OCI-LY7 (cell line): ENCODE measurements around the gene PRKN. TPM values are rescaled to one million over a fixed set of nuclear protein-coding genes. Genes with fewer than 3 reads are reported as not detected.

Source experiments
- BruUV-seq: library from RNA; stranded (reverse); fragments of 400-500 nt; replicated peaks from 2 replicates; lab custom pipeline; 2021; lab: Mats Ljungman, UMichigan
- CTCF ChIA-PET: fragments of 300-600 bp; sonication (Branson Sonifier 250); formaldehyde crosslinking; loops from one replicate; lab custom pipeline; 2022; ENCODE audit warnings: antibody characterized with exemption; ENCODE audit not compliant: unreplicated experiment; lab: Charles Lee
- POLR2A ChIA-PET: fragments of 300-600 bp; sonication (Branson Sonifier 250); formaldehyde crosslinking; loops from one replicate; lab custom pipeline; 2022; ENCODE audit warnings: antibody characterized with exemption; lab: Charles Lee
- DNase-seq: peaks from one replicate; pipeline ENCODE4 v3.0.0-alpha.2; 2015; ENCODE audit warnings: low spot score
- H2AFZ ChIP-seq: fragments of 200-600 bp; sonication (generic), shearing (Covaris generic); 2 replicates; pipeline ENCODE4 v1.6.1; 2014; ENCODE audit warnings: mild to moderate bottlenecking, antibody characterized with exemption, low read length, moderate library complexity
- H3K27ac ChIP-seq: fragments of 200-600 bp; sonication (generic); 2 replicates; pipeline ENCODE4 v1.5.1; 2014; ENCODE audit warnings: mixed run types, low read depth, mild to moderate bottlenecking, moderate library complexity, low read length, inconsistent platforms; ENCODE audit not compliant: poor library complexity, severe bottlenecking
- H3K36me3 ChIP-seq: fragments of 200-600 bp; sonication (generic); 2 replicates; pipeline ENCODE4 v1.6.1; 2014; ENCODE audit warnings: mild to moderate bottlenecking, antibody characterized with exemption, low read length, moderate library complexity, mixed read lengths; ENCODE audit not compliant: insufficient read depth
- H3K4me1 ChIP-seq: fragments of 200-600 bp; sonication (generic); 2 replicates; pipeline ENCODE4 v1.5.1; 2014; ENCODE audit warnings: mild to moderate bottlenecking, low read length; ENCODE audit not compliant: insufficient read depth, poor library complexity, severe bottlenecking
- H3K4me2 ChIP-seq: fragments of 200-600 bp; sonication (generic); 2 replicates; pipeline ENCODE4 v1.6.1; 2014; ENCODE audit warnings: mild to moderate bottlenecking, low read length
- H3K4me3 ChIP-seq: fragments of 200-600 bp; sonication (generic); 2 replicates; pipeline ENCODE4 v1.5.1; 2014; ENCODE audit warnings: mild to moderate bottlenecking, low read depth, low read length; ENCODE audit not compliant: poor library complexity, severe bottlenecking
- H3K79me2 ChIP-seq: fragments of 200-600 bp; sonication (generic); 2 replicates; pipeline ENCODE4 v1.6.1; 2016; ENCODE audit warnings: low read depth, mild to moderate bottlenecking, low read length, moderate library complexity, mixed read lengths; ENCODE audit not compliant: insufficient read depth
- H3K9me2 ChIP-seq: fragments of 200-600 bp; sonication (generic); 2 replicates; pipeline ENCODE4 v1.6.1; 2016; ENCODE audit warnings: mild to moderate bottlenecking, low read length, mixed read lengths; ENCODE audit not compliant: insufficient read depth
- H3K9me3 ChIP-seq: fragments of 200-600 bp; sonication (generic); 2 replicates; pipeline ENCODE4 v1.6.1; 2014; ENCODE audit warnings: mild to moderate bottlenecking, mixed run types, low read length, mixed read lengths
- H4K20me1 ChIP-seq: fragments of 200-600 bp; sonication (generic); 2 replicates; pipeline ENCODE4 v1.6.1; 2014; ENCODE audit warnings: mild to moderate bottlenecking, antibody characterized with exemption, low read length, moderate library complexity, mixed read lengths; ENCODE audit not compliant: insufficient read depth
- CTCF ChIP-seq: fragments of 200-600 bp; sonication (generic); conservative IDR thresholded peaks from 2 replicates; pipeline ENCODE4 v1.5.1; 2014; ENCODE audit warnings: mild to moderate bottlenecking, antibody characterized with exemption, low read length, moderate library complexity, mixed read lengths
- EZH2phosphoT487 ChIP-seq: fragments of 200-600 bp; sonication (generic); IDR thresholded peaks from 2 replicates; pipeline ENCODE4 v1.6.1; 2018; ENCODE audit warnings: low read depth, borderline replicate concordance, mild to moderate bottlenecking, mixed run types, antibody characterized with exemption, low read length, moderate library complexity, mixed read lengths
- intact Hi-C: fragments of 100-400 bp; cut with micrococcal nuclease; formaldehyde crosslinking; loops from one replicate; pipeline ENCODE4 v1.10.0; 2022; ENCODE audit not compliant: unreplicated experiment
- total RNA-seq, 2 experiments: library from RNA; depleted of rRNA in 1 of 2; stranded (reverse); fragments of >200 nt in 1 of 2; shearing (Covaris generic) in 1 of 2; gene quantifications; 2 replicates each; pipeline ENCODE4 v1.2.3, GENCODE V29; 2014 to 2022

Gene PRKN
- total RNA-seq, 2 experiments from 2014 or later: 1.3 to 2.0 TPM

DNA sequence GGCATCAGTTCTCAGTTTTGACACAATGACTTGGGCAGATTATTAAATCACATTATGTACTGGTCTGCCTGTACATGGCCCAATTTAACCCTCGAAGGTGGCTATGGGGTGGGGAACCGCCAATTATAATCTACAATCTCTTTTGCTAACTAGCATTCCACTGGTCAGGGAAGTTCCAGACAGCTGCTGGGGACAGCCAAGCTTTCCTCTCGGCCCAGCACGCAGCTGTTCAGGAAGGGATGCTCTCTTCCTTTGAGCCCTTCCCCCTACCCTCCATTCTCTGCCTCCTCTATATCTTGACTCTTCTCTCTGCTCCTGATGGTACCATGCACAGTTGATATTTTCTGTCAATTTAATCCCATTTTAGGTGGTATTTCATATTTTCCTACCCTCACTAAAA is 1220.2 kb downstream of the PRKN start:
- Histone ChIP-seq H3K9me2 (no peaks in the 10 kb centered on the region), H4K20me1 (no peaks in the 10 kb centered on the region), H3K4me3 (no peak overlapping the region), H3K9me3 (no peaks in the 10 kb centered on the region), H3K4me2 (no peak overlapping the region), H3K4me1 (no peaks in the 10 kb centered on the region), H2AFZ (no peak overlapping the region), H3K36me3 (no peaks in the 10 kb centered on the region), H3K27ac (no peak overlapping the region), H3K79me2 (no peaks in the 10 kb centered on the region)
- intact Hi-C loops: no loop called here
- POLR2A ChIA-PET: no interaction called here
- no peak for DNase-seq
- TF ChIP-seq EZH2phosphoT487: no peak
- no peak for TF ChIP-seq CTCF
- no TSS peak for BruUV-seq
- CTCF ChIA-PET: no interaction called here

DNA sequence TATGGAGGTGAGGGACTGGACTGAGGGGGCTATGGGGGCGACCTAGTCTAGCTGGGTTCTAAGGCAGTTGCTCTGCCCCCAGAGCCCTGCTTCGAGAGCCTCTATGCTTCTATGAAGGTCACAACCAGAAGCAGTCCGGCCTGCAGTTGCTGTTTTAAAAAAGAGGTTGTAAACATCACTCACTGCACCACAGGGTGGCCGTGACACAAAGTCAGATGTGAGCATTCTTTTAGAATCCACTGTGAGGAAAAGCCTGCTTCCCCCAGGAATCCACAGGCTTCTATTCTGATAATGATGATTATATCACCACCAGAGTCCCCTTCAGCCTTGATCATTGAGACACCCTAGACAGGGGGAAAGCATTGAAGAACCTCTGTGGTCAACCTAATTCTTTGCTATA is 1224.0 kb downstream of the PRKN start:
- Histone ChIP-seq H3K4me1 (no peaks in the 10 kb centered on the region), H3K9me3 (no peaks in the 10 kb centered on the region), H3K9me2 (no peaks in the 10 kb centered on the region), H3K4me2 (no peak overlapping the region), H3K4me3 (no peak overlapping the region), H4K20me1 (no peaks in the 10 kb centered on the region), H3K36me3 (no peaks in the 10 kb centered on the region), H3K79me2 (no peaks in the 10 kb centered on the region), H3K27ac (no peak overlapping the region), H2AFZ (no peak overlapping the region)
- no peak for DNase-seq
- ChIA-PET POLR2A (no interaction called here), CTCF (no interaction called here)
- intact Hi-C loops: no loop called here
- BruUV-seq: no TSS peak
- TF ChIP-seq CTCF (no peak), EZH2phosphoT487 (no peak)

DNA sequence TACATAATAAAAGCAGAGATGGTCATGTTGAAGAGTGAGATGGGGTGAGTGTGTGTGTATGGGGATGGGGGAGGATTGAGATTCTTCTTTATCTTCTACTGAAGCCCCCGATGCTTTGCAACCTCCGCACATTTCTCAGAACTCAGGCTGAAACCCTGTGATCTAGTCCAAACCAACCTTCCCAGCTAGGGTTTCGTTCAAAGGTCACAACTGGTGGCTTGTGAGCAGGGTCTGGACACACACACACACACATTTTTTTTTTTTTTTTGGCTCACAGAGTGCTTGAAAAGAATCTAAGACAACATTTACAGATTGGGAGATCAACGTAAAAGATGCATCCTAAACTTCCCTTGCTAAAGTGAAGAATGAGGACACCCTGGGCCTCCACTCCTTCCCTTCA is 1228.7 kb downstream of the PRKN start:
- intact Hi-C loops: no loop called here
- H3K27ac ChIP-seq: no peak overlapping the region
- H3K9me2 ChIP-seq: no peaks in the 10 kb centered on the region
- CTCF ChIA-PET: no interaction called here
- no peaks in the 10 kb centered on the region for H3K36me3 ChIP-seq
- no peak for DNase-seq
- H2AFZ ChIP-seq: no peak overlapping the region
- H3K4me2 ChIP-seq: no peak overlapping the region
- no peaks in the 10 kb centered on the region for H3K79me2 ChIP-seq
- no peaks in the 10 kb centered on the region for H3K4me1 ChIP-seq
- POLR2A ChIA-PET: no interaction called here
- TF ChIP-seq EZH2phosphoT487: no peak
- no peak for TF ChIP-seq CTCF
- no peak overlapping the region for H3K4me3 ChIP-seq
- H4K20me1 ChIP-seq: no peaks in the 10 kb centered on the region
- no TSS peak for BruUV-seq
- H3K9me3 ChIP-seq: no peaks in the 10 kb centered on the region
